LNCaP clone FGC (cell line): ENCODE measurements around the gene CFAP77.

Source experiments
- DNase-seq: peaks from one replicate; pipeline ENCODE4 v3.0.0-alpha.2; 2011; ENCODE audit warnings: low read depth
- H3K4me3 ChIP-seq: 2 replicates; pipeline ENCODE4 v1.5.1; 2011; ENCODE audit warnings: mild to moderate bottlenecking, low read depth, low read length, control low read depth
- TF ChIP-seq, protein P1 (sequence below): IDR thresholded peaks from 2 replicates; pipeline ENCODE4 v1.5.1; 2012; ENCODE audit warnings: mild to moderate bottlenecking; ENCODE audit not compliant: control insufficient read depth, insufficient read depth; ENCODE audit errors: extremely low read depth

The CFAP77 gene

DNA sequence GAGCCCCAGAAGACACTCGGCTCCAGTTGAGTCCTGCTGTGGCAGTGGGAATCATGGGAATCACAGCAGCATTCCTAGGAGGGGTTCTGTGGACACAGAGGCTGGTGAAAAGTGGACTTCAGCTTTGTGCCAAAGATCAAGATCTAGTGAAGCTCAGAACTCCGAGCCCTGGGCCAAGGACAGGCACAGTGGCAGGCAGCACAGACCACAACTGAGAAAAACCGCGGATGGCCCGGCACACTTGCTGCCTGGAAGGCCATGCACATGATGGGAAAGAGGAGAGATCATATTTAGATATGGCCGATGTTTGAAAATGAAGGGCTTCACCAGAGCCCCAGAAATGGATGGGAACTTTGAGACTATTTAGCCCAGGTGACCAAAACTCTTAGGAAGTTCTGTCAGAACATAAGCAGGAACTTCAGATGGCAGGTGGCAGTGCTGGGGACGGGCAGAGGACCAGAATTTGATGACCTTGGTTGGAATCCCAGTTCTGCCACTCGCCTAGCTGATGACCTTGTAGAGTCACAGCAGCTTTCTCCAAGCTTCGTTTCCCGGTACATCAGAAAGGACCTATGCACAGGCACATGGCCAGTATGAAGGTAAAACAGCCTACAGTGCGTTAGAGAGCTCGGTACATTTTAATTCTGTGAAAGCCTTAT lies 190.4 kb downstream of the CFAP77 start:
- DNase-seq, result no peak
- no peak overlapping the region for H3K4me3 ChIP-seq
- TF ChIP-seq, protein P1, sequence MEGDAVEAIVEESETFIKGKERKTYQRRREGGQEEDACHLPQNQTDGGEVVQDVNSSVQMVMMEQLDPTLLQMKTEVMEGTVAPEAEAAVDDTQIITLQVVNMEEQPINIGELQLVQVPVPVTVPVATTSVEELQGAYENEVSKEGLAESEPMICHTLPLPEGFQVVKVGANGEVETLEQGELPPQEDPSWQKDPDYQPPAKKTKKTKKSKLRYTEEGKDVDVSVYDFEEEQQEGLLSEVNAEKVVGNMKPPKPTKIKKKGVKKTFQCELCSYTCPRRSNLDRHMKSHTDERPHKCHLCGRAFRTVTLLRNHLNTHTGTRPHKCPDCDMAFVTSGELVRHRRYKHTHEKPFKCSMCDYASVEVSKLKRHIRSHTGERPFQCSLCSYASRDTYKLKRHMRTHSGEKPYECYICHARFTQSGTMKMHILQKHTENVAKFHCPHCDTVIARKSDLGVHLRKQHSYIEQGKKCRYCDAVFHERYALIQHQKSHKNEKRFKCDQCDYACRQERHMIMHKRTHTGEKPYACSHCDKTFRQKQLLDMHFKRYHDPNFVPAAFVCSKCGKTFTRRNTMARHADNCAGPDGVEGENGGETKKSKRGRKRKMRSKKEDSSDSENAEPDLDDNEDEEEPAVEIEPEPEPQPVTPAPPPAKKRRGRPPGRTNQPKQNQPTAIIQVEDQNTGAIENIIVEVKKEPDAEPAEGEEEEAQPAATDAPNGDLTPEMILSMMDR, result no peak

DNA sequence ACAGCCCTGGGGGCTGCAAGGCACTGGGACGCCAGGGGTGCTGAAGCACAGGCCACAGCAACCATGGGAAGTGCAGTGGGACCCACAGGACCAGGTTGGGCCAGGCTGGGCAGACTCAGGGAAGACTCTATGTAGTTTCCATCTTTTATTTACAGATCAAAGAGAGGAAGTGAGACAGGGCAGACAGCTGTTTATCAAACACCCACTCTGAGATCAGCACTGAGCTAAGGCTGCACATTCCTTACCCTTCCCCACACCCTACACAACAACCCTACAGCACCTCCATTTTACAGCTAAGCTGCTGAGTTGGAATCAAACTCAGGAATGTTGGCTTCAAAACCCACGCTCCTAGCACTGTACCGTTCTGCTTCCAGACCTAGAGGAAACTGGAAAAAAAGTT lies 192.2 kb downstream of the CFAP77 start:
- no peak for DNase-seq
- TF ChIP-seq, protein P1, result no peak
- H3K4me3 ChIP-seq, result no peak overlapping the region

DNA sequence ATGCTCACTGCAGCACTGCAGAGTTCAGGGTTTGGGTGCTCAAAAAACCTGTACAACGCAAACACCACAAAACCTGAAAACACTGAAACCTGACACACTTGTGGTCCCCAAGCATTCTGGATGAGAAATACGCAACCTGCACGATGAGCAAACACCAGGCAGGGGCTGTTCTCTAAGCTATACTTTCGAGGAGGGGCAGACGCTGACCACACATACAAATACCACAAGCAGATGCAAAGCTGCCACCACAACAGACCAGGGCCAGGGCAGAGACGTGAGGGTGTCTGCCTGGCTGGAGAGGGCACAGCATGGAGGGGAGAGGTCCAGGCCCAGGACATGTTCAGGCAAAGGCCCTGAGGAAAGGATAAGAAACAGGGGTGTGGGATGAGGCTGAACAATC lies 195.4 kb downstream of the CFAP77 start:
- DNase-seq, result no peak
- TF ChIP-seq, protein P1, result no peak

DNA sequence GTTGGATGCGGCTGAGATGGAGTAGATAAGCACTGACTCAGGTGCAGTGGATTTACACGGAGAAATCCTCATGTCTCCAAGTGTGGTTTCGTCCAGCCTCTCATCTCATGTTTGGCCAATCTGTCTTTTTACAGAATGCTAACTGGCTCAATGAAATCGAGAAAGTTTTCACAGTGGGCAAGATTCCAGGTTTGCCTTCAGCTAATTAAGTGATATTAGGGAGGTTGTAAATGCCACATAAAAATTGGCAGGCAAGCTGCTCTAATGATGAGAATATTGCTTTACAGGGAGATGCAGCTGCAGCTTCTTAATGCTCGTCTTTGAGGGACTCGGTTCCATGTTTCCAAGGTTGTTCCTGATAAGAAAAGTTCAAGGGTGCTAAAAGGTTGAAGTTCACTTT lies 196.1 kb downstream of the CFAP77 start:
- DNase-seq, result no peak
- TF ChIP-seq, protein P1, result no peak
- H3K4me3 ChIP-seq, result no peak overlapping the region

More for the DNA sequence above, 195.4 kb downstream of the CFAP77 start:
- no peak overlapping the region for H3K4me3 ChIP-seq

DNA sequence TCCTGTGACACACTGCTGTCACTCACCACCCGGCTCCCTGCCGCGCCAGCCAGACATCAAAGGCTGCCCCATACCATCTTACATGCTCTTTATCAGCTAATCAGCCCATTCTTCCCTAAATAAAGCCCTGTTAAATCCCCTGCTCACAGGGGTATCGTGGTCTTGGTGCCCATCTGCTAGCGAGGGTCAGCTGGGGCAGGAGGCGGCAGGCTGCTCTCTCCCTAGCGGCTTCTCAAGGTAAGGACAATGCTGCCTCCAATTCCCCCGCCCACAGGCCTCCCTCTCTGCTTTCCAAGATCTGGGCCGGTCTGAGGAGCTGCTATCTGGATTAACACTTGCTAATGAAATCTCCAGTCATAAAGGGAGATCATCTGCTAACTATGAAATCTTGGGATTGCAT lies 199.2 kb downstream of the CFAP77 start:
- H3K4me3 ChIP-seq, result no peak overlapping the region
- DNase-seq, result no peak
- TF ChIP-seq, protein P1, result no peak

DNA sequence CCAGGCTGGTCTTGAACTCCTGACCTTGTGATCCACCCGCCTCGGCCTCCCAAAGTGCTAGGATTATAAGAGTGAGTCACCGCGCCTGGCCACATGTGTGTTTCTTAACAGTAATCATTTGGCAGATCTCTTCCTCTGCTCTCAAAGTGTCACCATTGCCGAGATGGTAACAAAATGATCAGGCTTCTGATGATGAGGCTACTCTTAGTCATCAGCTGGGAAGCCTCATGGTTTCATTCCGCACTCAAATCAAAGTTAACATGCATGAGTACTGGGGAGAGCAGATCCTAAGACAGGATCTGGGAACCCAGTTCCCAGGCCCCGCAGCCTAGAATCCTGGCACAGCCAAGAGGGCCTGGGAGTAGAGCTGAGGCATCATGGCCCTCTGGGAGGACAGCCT lies 199.8 kb downstream of the CFAP77 start:
- TF ChIP-seq, protein P1, result no peak
- H3K4me3 ChIP-seq, result no peak overlapping the region
- no peak for DNase-seq

DNA sequence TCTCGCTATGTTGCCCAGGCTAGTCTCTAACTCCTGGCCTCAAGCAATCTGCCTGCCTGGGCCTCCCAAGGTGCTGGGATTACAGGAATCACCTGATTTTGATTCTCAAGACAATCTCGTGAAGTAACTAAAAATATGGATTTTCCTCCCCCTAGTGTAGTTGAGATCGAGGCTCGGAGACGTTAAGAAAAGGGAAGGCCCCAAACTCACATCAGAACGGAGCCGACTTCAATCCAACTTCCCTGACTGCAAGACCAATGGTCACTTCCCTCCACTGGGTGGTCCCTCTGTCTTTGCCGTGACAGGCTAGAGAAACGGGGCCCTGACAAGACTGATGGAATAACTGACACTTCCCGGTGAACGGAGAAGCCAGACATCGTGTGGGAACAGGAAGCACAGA lies 200.7 kb downstream of the CFAP77 start:
- no peak for DNase-seq
- TF ChIP-seq, protein P1, result no peak
- H3K4me3 ChIP-seq, result no peak overlapping the region
